Bronchial epithelial cell (primary cell): ENCODE data around the gene GPRIN1. TPM values are rescaled to one million over a fixed set of nuclear protein-coding genes. Genes with fewer than 3 reads are reported as not detected.
A peak's percentile ranks its signal among the peaks of the same experiment; 100 is the strongest.

Experiments
- DNase-seq: peaks from one replicate; pipeline ENCODE4 v3.0.0-alpha.2; 2010; ENCODE audit warnings: low read depth
- FAIRE-seq: peaks from 2 replicates; lab custom pipeline; 2011; peaks lifted over from hg19 to GRCh38; lab: Jason Lieb, UNC
- H3K27me3 ChIP-seq: 2 replicates; pipeline ENCODE4 v1.5.1; 2011; ENCODE audit warnings: low read length; ENCODE audit not compliant: control insufficient read depth, insufficient read depth
- H3K36me3 ChIP-seq: 2 replicates; pipeline ENCODE4 v1.5.1; 2011; ENCODE audit warnings: low read length; ENCODE audit not compliant: control insufficient read depth, insufficient read depth
- H3K4me3 ChIP-seq: 2 replicates; pipeline ENCODE4 v1.5.1; 2011; ENCODE audit warnings: mild to moderate bottlenecking, low read depth, low read length, control low read depth
- CTCF ChIP-seq: IDR thresholded peaks from 2 replicates; pipeline ENCODE4 v1.5.1; 2011; ENCODE audit warnings: mild to moderate bottlenecking, moderate library complexity, low read length, control low read depth, inconsistent platforms; ENCODE audit not compliant: insufficient read depth, severe bottlenecking
- total RNA-seq: library from RNA; depleted of rRNA; stranded (reverse); fragments of >200 nt; gene quantifications from 2 replicates; pipeline ENCODE4 v1.2.1, GENCODE V29; 2014

Gene GPRIN1
- total RNA-seq, 1 donor from 2014 or later: 1.6 TPM

- FAIRE-seq: no peak
Measured at GRCh38 chr5:176611435-176611834, 1.5 kb upstream of the GPRIN1 start.

GRCh38 chr5:176610435-176610773 is 448 bp upstream of the GPRIN1 start:
- FAIRE-seq (no peak), DNase-seq (no peak)
- H3K27me3 ChIP-seq: no peaks in the 10 kb centered on the region
- TF ChIP-seq CTCF: no peak
- H3K4me3 ChIP-seq: peak overlapping the region; percentile 56
- H3K36me3 ChIP-seq: no peaks in the 10 kb centered on the region

More at GRCh38 chr5:176611435-176611834, 1.5 kb upstream of the GPRIN1 start:
- H3K36me3 ChIP-seq: no peaks in the 10 kb centered on the region
- H3K4me3 ChIP-seq: no peak overlapping the region
- peak; percentile 70 for DNase-seq
- TF ChIP-seq CTCF: no peak
- peaks cover 1% of the 10 kb centered on the region for H3K27me3 ChIP-seq

- H3K4me3 ChIP-seq: peak overlapping the region; percentile 56
- no peaks in the 10 kb centered on the region for H3K36me3 ChIP-seq
- FAIRE-seq (no peak), DNase-seq (no peak)
- H3K27me3 ChIP-seq: no peaks in the 10 kb centered on the region
- no peak for TF ChIP-seq CTCF
Measured at GRCh38 chr5:176608937-176609723, 826 bp downstream of the GPRIN1 start.

GRCh38 chr5:176608142-176608705 is 1.7 kb downstream of the GPRIN1 start:
- no peaks in the 10 kb centered on the region for H3K27me3 ChIP-seq
- H3K36me3 ChIP-seq: no peaks in the 10 kb centered on the region
- no peak overlapping the region for H3K4me3 ChIP-seq
- no peak for TF ChIP-seq CTCF
- DNase-seq (no peak), FAIRE-seq (no peak)

GRCh38 chr5:176606875-176607274 is 3.1 kb downstream of the GPRIN1 start:
- Histone ChIP-seq H3K4me3 (no peak overlapping the region), H3K36me3 (no peaks in the 10 kb centered on the region), H3K27me3 (no peaks in the 10 kb centered on the region)
- no peak for TF ChIP-seq CTCF
- FAIRE-seq (no peak), DNase-seq (no peak)
